Hepatocyte (in vitro differentiated cells): ENCODE data around the gene ACR. TPM values are rescaled to one million over a fixed set of nuclear protein-coding genes. Genes with fewer than 3 reads are reported as not detected.

Source experiments
- DNase-seq: peaks from one replicate; pipeline ENCODE4 v3.0.0-alpha.2; 2016; ENCODE audit warnings: low spot score
- H2AFZ ChIP-seq: fragments of 200-600 bp; sonication (generic); 2 replicates; pipeline ENCODE4 v1.6.0; 2016; ENCODE audit warnings: antibody characterized with exemption, mild to moderate bottlenecking
- H3K27ac ChIP-seq: fragments of 200-600 bp; sonication (generic); 2 replicates; pipeline ENCODE4 v1.5.1; 2016; ENCODE audit warnings: mild to moderate bottlenecking
- H3K27me3 ChIP-seq: fragments of 200-600 bp; sonication (generic); 2 replicates; pipeline ENCODE4 v1.6.1; 2016
- H3K36me3 ChIP-seq: fragments of 200-600 bp; sonication (generic); replicated peaks from 2 replicates; pipeline ENCODE4 v1.5.1; 2016; ENCODE audit warnings: low read depth; ENCODE audit not compliant: insufficient read depth
- H3K4me1 ChIP-seq: fragments of 200-600 bp; sonication (generic); 2 replicates; pipeline ENCODE4 v1.5.1; 2016; ENCODE audit warnings: mild to moderate bottlenecking, moderate library complexity; ENCODE audit not compliant: insufficient read depth
- H3K4me2 ChIP-seq: fragments of 200-600 bp; sonication (generic); 2 replicates; pipeline ENCODE4 v1.6.0; 2016
- H3K4me3 ChIP-seq: fragments of 200-600 bp; sonication (generic); 2 replicates; pipeline ENCODE4 v1.5.1; 2016; ENCODE audit warnings: mild to moderate bottlenecking
- H3K79me2 ChIP-seq: fragments of 200-600 bp; sonication (generic); 2 replicates; pipeline ENCODE4 v1.6.0; 2017; ENCODE audit warnings: mild to moderate bottlenecking
- H3K9me2 ChIP-seq: fragments of 200-600 bp; sonication (generic); replicated peaks from 2 replicates; pipeline ENCODE4 v1.6.0; 2017; ENCODE audit warnings: mild to moderate bottlenecking; ENCODE audit not compliant: insufficient read depth
- H3K9me3 ChIP-seq: fragments of 200-600 bp; sonication (generic); 2 replicates; pipeline ENCODE4 v1.5.1; 2016; ENCODE audit warnings: low read depth, mild to moderate bottlenecking
- H4K20me1 ChIP-seq: fragments of 200-600 bp; sonication (generic); 2 replicates; pipeline ENCODE4 v1.6.0; 2016; ENCODE audit warnings: mild to moderate bottlenecking; ENCODE audit not compliant: insufficient read depth, poor library complexity, severe bottlenecking
- CTCF ChIP-seq: fragments of 200-600 bp; sonication (generic); IDR thresholded peaks from 2 replicates; pipeline ENCODE4 v1.5.1; 2016; ENCODE audit warnings: antibody characterized with exemption, mild to moderate bottlenecking; ENCODE audit not compliant: poor library complexity
- EZH2 ChIP-seq: fragments of 200-600 bp; sonication (generic); IDR thresholded peaks from 2 replicates; pipeline ENCODE4 v1.6.1; 2016; ENCODE audit warnings: antibody characterized with exemption, mild to moderate bottlenecking, borderline replicate concordance
- EZH2phosphoT487 ChIP-seq: fragments of 200-600 bp; sonication (generic); IDR thresholded peaks from one replicate; pipeline ENCODE4 v1.6.1; 2018; ENCODE audit warnings: antibody characterized with exemption, mild to moderate bottlenecking, low read depth, moderate library complexity; ENCODE audit not compliant: unreplicated experiment, severe bottlenecking
- WGBS: methylation state at CpG from one replicate; pipeline ENCODE4 v1.1.6; 2016; ENCODE audit warnings: low lambda C conversion rate; ENCODE audit errors: missing lambda C conversion rate; 5-methylcytosine and 5-hydroxymethylcytosine counted together
- polyA plus RNA-seq: library from polyadenylated mRNA; unstranded; fragments of >200 nt; fragmentation: Nextera tagmentation; extraction: Ambion mirVana; gene quantifications from 2 replicates; pipeline ENCODE4 v1.2.1, GENCODE V29; 2016
- total RNA-seq: library from RNA; depleted of rRNA; stranded (reverse); fragments of >200 nt; gene quantifications from 2 replicates; pipeline ENCODE4 v1.2.3, GENCODE V29; 2014

The ACR gene
- total and polyA plus RNA-seq, 2 experiments from 2014 or later = not detected

DNA sequence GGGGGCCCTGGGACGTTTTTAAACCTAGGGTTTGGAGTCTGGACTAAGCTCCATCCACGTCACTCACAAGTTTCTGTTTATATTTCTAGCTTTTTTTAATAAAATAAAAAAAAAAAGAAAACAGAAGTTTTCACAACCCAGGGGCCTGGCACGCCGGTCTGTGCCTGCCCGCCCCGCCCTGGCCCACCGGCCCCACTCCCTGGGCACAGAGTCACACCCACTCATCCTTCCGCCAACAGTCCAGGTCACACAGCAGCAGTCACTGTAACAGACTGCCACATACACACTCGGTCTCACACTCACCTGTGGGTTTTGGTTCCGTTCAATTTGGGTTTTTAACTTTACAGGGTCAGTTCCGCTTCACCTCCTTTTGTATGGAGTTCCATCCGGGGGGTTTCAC, 5.3 kb upstream of the ACR start:
- Histone ChIP-seq H2AFZ (no peak overlapping the region), H3K4me2 (no peak overlapping the region), H3K27me3 (peaks cover under 1% of the 10 kb centered on the region), H3K36me3 (no peaks in the 10 kb centered on the region), H3K4me3 (no peak overlapping the region), H3K9me2 (no peaks in the 10 kb centered on the region), H4K20me1 (no peaks in the 10 kb centered on the region), H3K9me3 (no peaks in the 10 kb centered on the region), H3K79me2 (no peaks in the 10 kb centered on the region), H3K4me1 (no peaks in the 10 kb centered on the region), H3K27ac (no peak overlapping the region)
- 89% methylated on average over 12 of the region's 12 CpGs for WGBS
- DNase-seq = no peak
- TF ChIP-seq EZH2 = no peak
- no peak for TF ChIP-seq CTCF
- TF ChIP-seq EZH2phosphoT487 = no peak

DNA sequence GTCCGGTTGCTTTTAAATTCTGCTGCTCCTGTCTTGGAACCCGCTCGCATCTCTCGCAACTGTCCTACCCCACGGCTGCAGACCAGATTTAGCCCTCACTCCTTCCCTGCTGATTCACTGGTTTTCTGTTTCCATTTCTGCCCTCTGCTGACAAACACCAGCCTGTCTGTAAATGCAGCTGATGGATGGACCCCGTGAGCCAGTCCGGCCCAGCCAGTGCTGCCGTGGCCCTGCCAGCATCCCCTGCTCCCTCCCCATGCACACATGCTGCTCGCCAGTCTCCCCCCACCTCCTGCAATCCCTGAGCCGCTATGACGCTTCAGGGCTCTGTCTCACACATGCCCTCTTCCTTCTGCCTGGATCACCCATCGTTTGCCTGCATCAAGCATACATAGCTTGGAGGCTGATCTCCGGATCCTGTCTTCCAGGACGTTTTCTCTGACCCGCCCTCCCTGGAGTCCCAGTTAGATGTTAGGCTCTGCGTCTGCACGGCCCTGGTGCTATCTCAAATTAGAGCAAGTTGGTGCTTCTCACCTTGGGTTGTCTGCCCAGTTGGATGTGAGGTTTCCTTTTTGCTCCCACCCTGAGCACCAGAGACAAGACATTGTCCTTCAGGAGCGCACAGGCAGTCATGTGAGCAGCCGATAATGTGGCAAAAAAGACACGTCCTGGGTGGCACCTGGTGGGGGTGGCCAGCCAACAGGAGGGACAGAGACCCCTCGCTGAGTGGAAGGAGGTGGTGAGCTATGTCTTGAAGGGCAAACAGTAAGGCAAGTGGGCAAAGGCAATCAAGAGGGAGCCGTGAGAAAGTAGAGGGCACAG, 4.3 kb upstream of the ACR start:
- Histone ChIP-seq H3K4me2 (no peak overlapping the region), H3K4me3 (no peak overlapping the region), H2AFZ (no peak overlapping the region), H3K9me3 (no peaks in the 10 kb centered on the region), H3K9me2 (no peaks in the 10 kb centered on the region), H3K27me3 (peaks cover 3% of the 10 kb centered on the region), H4K20me1 (no peaks in the 10 kb centered on the region), H3K79me2 (no peaks in the 10 kb centered on the region), H3K27ac (no peak overlapping the region), H3K36me3 (no peaks in the 10 kb centered on the region), H3K4me1 (no peaks in the 10 kb centered on the region)
- DNase-seq = no peak
- no peak for TF ChIP-seq EZH2
- no peak for TF ChIP-seq EZH2phosphoT487
- peak; percentile 6 for TF ChIP-seq CTCF
- WGBS = 58% methylated on average over 22 of the region's 22 CpGs

GRCh38 chr22:50734343-50734771, 3.6 kb upstream of the ACR start:
- H2AFZ ChIP-seq = no peak overlapping the region
- no peak overlapping the region for H3K4me2 ChIP-seq
- H3K36me3 ChIP-seq = no peaks in the 10 kb centered on the region
- WGBS = 87% methylated on average over 10 of the region's 10 CpGs
- H3K27me3 ChIP-seq = peaks cover 3% of the 10 kb centered on the region
- no peak for DNase-seq
- no peaks in the 10 kb centered on the region for H3K4me1 ChIP-seq
- H4K20me1 ChIP-seq = no peaks in the 10 kb centered on the region
- no peak for TF ChIP-seq EZH2
- TF ChIP-seq EZH2phosphoT487 = no peak
- TF ChIP-seq CTCF = no peak
- H3K9me2 ChIP-seq = no peaks in the 10 kb centered on the region
- H3K9me3 ChIP-seq = no peaks in the 10 kb centered on the region
- H3K79me2 ChIP-seq = no peaks in the 10 kb centered on the region
- no peak overlapping the region for H3K4me3 ChIP-seq
- H3K27ac ChIP-seq = no peak overlapping the region
